Spleen (tissue), 11 donors: ENCODE measurements around the gene DOCK10. TPM values are rescaled to one million over a fixed set of nuclear protein-coding genes. Genes with fewer than 3 reads are reported as not detected.

Experiments used
- DNase-seq: peaks from one replicate; pipeline ENCODE4 v3.0.0-alpha.2; 2020
- H3K27ac ChIP-seq, 8 donors: fragments of 200-600 bp; sonication (generic) in 7 of 8; 1 replicate in 4 of 8; 2 replicates in 4 of 8; pipeline versions ENCODE4 v1.5.0 to v1.8.0; 2016 to 2021; ENCODE audit warnings: inconsistent platforms in 4 of 8, mild to moderate bottlenecking in 4 of 8, moderate library complexity in 1 of 8
- H3K27me3 ChIP-seq, 7 donors: fragments of 200-600 bp; sonication (generic) in 6 of 7; replicated peaks in 1 of 7; 1 replicate in 4 of 7; 2 replicates in 3 of 7; pipeline versions ENCODE4 v1.5.0 to v1.8.0; 2016 to 2021; ENCODE audit warnings: inconsistent platforms in 3 of 7, mild to moderate bottlenecking in 1 of 7
- H3K36me3 ChIP-seq, 6 donors: fragments of 200-600 bp; sonication (generic) in 5 of 6; 1 replicate in 4 of 6; 2 replicates in 2 of 6; pipeline versions ENCODE4 v1.5.0 to v1.8.0; 2016 to 2021; ENCODE audit warnings: inconsistent platforms in 2 of 6
- H3K4me1 ChIP-seq, 6 donors: fragments of 200-600 bp; sonication (generic) in 5 of 6; 1 replicate in 3 of 6; 2 replicates in 3 of 6; pipeline versions ENCODE4 v1.5.0 to v1.8.0; 2016 to 2021; ENCODE audit warnings: inconsistent platforms in 3 of 6
- H3K4me3 ChIP-seq, 8 donors: fragments of 200-600 bp; sonication (generic) in 7 of 8; 1 replicate in 4 of 8; 2 replicates in 4 of 8; pipeline versions ENCODE4 v1.5.0 to v1.8.0; 2016 to 2021; ENCODE audit warnings: inconsistent platforms in 4 of 8, mild to moderate bottlenecking in 4 of 8, moderate library complexity in 2 of 8
- H3K9me3 ChIP-seq, 8 donors: fragments of 200-600 bp; sonication (generic) in 7 of 8; 1 replicate in 4 of 8; 2 replicates in 4 of 8; pipeline versions ENCODE4 v1.5.0 to v1.8.0; 2016 to 2021; ENCODE audit warnings: inconsistent platforms in 4 of 8
- CTCF ChIP-seq, 11 experiments: fragments of 200-600 bp in 7 of 11; fragments of 450-650 bp in 4 of 11; sonication (generic) in 4 of 11; IDR thresholded peaks in 8 of 11; conservative IDR thresholded peaks in 3 of 11; 1 replicate in 7 of 11; 2 replicates in 4 of 11; pipeline versions ENCODE4 v1.4.0 to v1.8.0; 2016 to 2021; ENCODE audit warnings: antibody characterized with exemption in 11 of 11, inconsistent platforms in 4 of 11, mild to moderate bottlenecking in 1 of 11
- POLR2A ChIP-seq, 3 donors: fragments of 450-650 bp; IDR thresholded peaks; one replicate each; pipeline ENCODE4 v1.5.1; 2017; ENCODE audit warnings: antibody characterized with exemption in 3 of 3, mild to moderate bottlenecking in 1 of 3
- POLR2AphosphoS5 ChIP-seq, 3 donors: sonication (generic); formaldehyde crosslinking; IDR thresholded peaks; one replicate each; pipeline ENCODE4 v1.5.1; 2017; ENCODE audit warnings: antibody characterized with exemption in 3 of 3
- WGBS, 5 donors: extraction: QIAGEN DNeasy Blood & Tissue Kit in 3 of 5; methylation state at CpG; one replicate each; pipeline versions ENCODE4 v1.1.5 to v1.1.7; 2013 to 2018; 5-methylcytosine and 5-hydroxymethylcytosine counted together
- intact Hi-C: fragments of 100-400 bp; cut with DNase I; formaldehyde crosslinking; loops from one replicate; pipeline ENCODE4 v1.15.0; 2023; ENCODE audit warnings: low total_unique reads
- polyA plus RNA-seq, 3 donors: library from polyadenylated mRNA; stranded (reverse); fragments of 200-250 nt; gene quantifications; one replicate each; pipeline ENCODE4 v1.2.1, GENCODE V29; 2013
- total RNA-seq, 7 donors: library from RNA; depleted of rRNA in 3 of 7; stranded (reverse); fragments of >200 nt in 3 of 7; fragmentation: NEBNext Ultra II Directional in 4 of 7; extraction: Animal tissue kit (Norgen Biotek cat#: 25700) in 4 of 7; gene quantifications; one replicate each; pipeline versions ENCODE4 v1.1.0 to v1.2.1, GENCODE V29; 2016 to 2021
- donor health status: healthy with polysubstance abuse.
- donor health status: DM: no; HTN: no; CAD: no; lungs with moderate emphysema.
- donor health status: DM: no; HTN: no; CAD: no.
- donor health status: Bipolar disorder and iron deficiency.
- donor health status: healthy.
- donor health status: DM: no; HTN: no; CAD: no.
- donor health status: DM: yes; HTN: yes; CAD: no.

The DOCK10 gene
- total and polyA plus RNA-seq, 10 donors = 12.5 to 203 (median 158) TPM

GRCh38 chr2:224995419-224995818, 46.8 kb downstream of the DOCK10 start:
- 93 to 94% (median 94%) methylated on average over 3 of the region's 3 CpGs for WGBS, 5 donors
- intact Hi-C loops = no loop called here

GRCh38 chr2:224994242-224994823, 47.9 kb downstream of the DOCK10 start:
- TF ChIP-seq CTCF (IDR thresholded peaks at IDR 0.05 in 8 of 11, conservative IDR thresholded peaks at IDR 0.05 in 3 of 11) = no peak
- TF ChIP-seq POLR2A (IDR thresholded peaks at IDR 0.05) = no peak
- no peak for TF ChIP-seq POLR2AphosphoS5 (IDR thresholded peaks at IDR 0.05)
- no peaks in the 10 kb centered on the region for H3K27me3 ChIP-seq
- H3K27ac ChIP-seq = no peak overlapping the region
- H3K36me3 ChIP-seq = peaks cover 0 to 7% (median 0%) of the 10 kb centered on the region in 6 donors
- WGBS, 5 donors = 69 to 96% (median 78%) methylated on average over 1 of the region's 1 CpG
- H3K4me1 ChIP-seq = peaks cover 6 to 71% (median 21%) of the 10 kb centered on the region in 6 donors
- H3K4me3 ChIP-seq = no peak overlapping the region
- DNase-seq = no peak
- no peaks in the 10 kb centered on the region for H3K9me3 ChIP-seq
- intact Hi-C loops = no loop called here

More at GRCh38 chr2:224995419-224995818, 46.8 kb downstream of the DOCK10 start:
- H3K27ac ChIP-seq = no peak overlapping the region
- H3K27me3 ChIP-seq = no peaks in the 10 kb centered on the region
- H3K36me3 ChIP-seq = peaks cover 0 to 7% (median 0%) of the 10 kb centered on the region in 6 donors
- no peak overlapping the region for H3K4me3 ChIP-seq
- no peak for DNase-seq
- no peaks in the 10 kb centered on the region for H3K9me3 ChIP-seq
- peaks cover 9 to 75% (median 29%) of the 10 kb centered on the region in 6 donors for H3K4me1 ChIP-seq
- TF ChIP-seq POLR2AphosphoS5 (IDR thresholded peaks at IDR 0.05) (no peak), CTCF (IDR thresholded peaks at IDR 0.05 in 8 of 11, conservative IDR thresholded peaks at IDR 0.05 in 3 of 11) (no peak)

DNA sequence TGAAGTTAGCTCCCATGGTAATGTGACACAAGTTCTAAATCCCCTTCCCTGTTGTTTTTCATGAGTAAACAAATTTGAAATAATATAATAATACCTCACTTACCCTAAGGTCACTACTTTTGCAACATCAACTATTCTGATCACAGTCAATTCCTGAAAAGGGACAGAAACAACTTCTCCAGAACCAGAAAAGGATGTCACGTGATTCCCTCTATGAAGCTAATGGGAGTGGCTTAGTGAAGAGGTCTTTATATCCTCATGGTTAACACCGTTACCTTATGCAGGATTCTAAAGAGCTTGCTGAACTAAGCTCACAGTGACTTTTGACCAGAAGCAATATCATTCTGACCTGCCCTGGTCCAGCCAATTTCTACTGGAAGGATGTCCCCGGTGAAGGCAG, 51.6 kb downstream of the DOCK10 start:
- intact Hi-C loops = no loop called here

More for the DNA sequence above, 51.6 kb downstream of the DOCK10 start:
- Histone ChIP-seq H3K27ac (peak overlapping the region in 4 of 8 donors; percentile 5 to 44 (median 37)), H3K4me1 (peaks cover 6 to 71% (median 18%) of the 10 kb centered on the region in 6 donors), H3K4me3 (no peak overlapping the region), H3K36me3 (peaks cover 0 to 16% (median 0%) of the 10 kb centered on the region in 6 donors), H3K9me3 (no peaks in the 10 kb centered on the region), H3K27me3 (no peaks in the 10 kb centered on the region)
- DNase-seq = no peak
- TF ChIP-seq POLR2AphosphoS5 (IDR thresholded peaks at IDR 0.05) (no peak), POLR2A (IDR thresholded peaks at IDR 0.05) (no peak), CTCF (IDR thresholded peaks at IDR 0.05 in 8 of 11, conservative IDR thresholded peaks at IDR 0.05 in 3 of 11) (no peak)
- 86 to 96% (median 90%) methylated on average over 3 of the region's 3 CpGs for whole genome bisulfite sequencing, 5 donors
